Peyer's patch (tissue), 4 donors: ENCODE measurements around the gene GAST. TPM values are rescaled to one million over a fixed set of nuclear protein-coding genes. Genes with fewer than 3 reads are reported as not detected.

Experiments used
- DNase-seq, 3 donors: peaks; one replicate each; pipeline ENCODE4 v3.0.0-alpha.2; 2017 to 2019
- H3K27ac ChIP-seq, 4 donors: fragments of 200-600 bp; sonication (generic); one replicate each; pipeline ENCODE4 v1.5.1; 2016 to 2019
- H3K27me3 ChIP-seq, 2 donors: fragments of 200-600 bp; sonication (generic); one replicate each; pipeline ENCODE4 v1.5.1; 2019
- H3K36me3 ChIP-seq, 3 donors: fragments of 200-600 bp; sonication (generic); one replicate each; pipeline ENCODE4 v1.5.1; 2016 to 2019
- H3K4me1 ChIP-seq, 4 donors: fragments of 200-600 bp; sonication (generic); one replicate each; pipeline ENCODE4 v1.5.1; 2016 to 2019
- H3K4me3 ChIP-seq, 4 donors: fragments of 200-600 bp; sonication (generic); 1 replicate in 3 of 4; 2 replicates in 1 of 4; pipeline ENCODE4 v1.5.1; 2016 to 2019; ENCODE audit warnings: mild to moderate bottlenecking in 1 of 4
- H3K9me3 ChIP-seq, 4 donors: fragments of 200-600 bp; sonication (generic); one replicate each; pipeline ENCODE4 v1.5.1; 2016 to 2019; ENCODE audit warnings: mild to moderate bottlenecking in 1 of 4
- CTCF ChIP-seq, 6 experiments: fragments of 450-650 bp in 4 of 6; fragments of 200-600 bp in 2 of 6; sonication (generic) in 1 of 6; IDR thresholded peaks; one replicate each; pipeline ENCODE4 v1.5.1; 2017 to 2019; ENCODE audit warnings: antibody characterized with exemption in 6 of 6, mild to moderate bottlenecking in 3 of 6, moderate library complexity in 1 of 6
- POLR2A ChIP-seq, 2 donors: fragments of 450-650 bp; IDR thresholded peaks; one replicate each; pipeline ENCODE4 v1.5.1; 2017; ENCODE audit warnings: antibody characterized with exemption in 2 of 2, mild to moderate bottlenecking in 2 of 2, moderate library complexity in 2 of 2
- total RNA-seq, 4 donors: library from RNA; depleted of rRNA; stranded (reverse); fragments of >200 nt; gene quantifications; one replicate each; pipeline ENCODE4 v1.1.0, GENCODE V29; 2016

GAST gene
- total RNA-seq, 4 donors from 2014 or later, result not detected

GRCh38 chr17:41710472-41711090 lies 1.6 kb upstream of the GAST start:
- Histone ChIP-seq H3K36me3 (no peaks in the 10 kb centered on the region), H3K27ac (no peak overlapping the region), H3K9me3 (no peaks in the 10 kb centered on the region), H3K4me3 (no peak overlapping the region), H3K27me3 (no peaks in the 10 kb centered on the region), H3K4me1 (no peaks in the 10 kb centered on the region)
- TF ChIP-seq POLR2A (IDR thresholded peaks at IDR 0.05) (no peak), CTCF (IDR thresholded peaks at IDR 0.05) (no peak)
- DNase-seq, result no peak

GRCh38 chr17:41717408-41718286 lies 5.5 kb downstream of the GAST start:
- Histone ChIP-seq H3K27me3 (no peaks in the 10 kb centered on the region), H3K4me1 (no peaks in the 10 kb centered on the region), H3K36me3 (no peaks in the 10 kb centered on the region), H3K4me3 (no peak overlapping the region), H3K27ac (no peak overlapping the region), H3K9me3 (no peaks in the 10 kb centered on the region)
- TF ChIP-seq POLR2A (IDR thresholded peaks at IDR 0.05), result no peak
- no peak for TF ChIP-seq CTCF (IDR thresholded peaks at IDR 0.05)
- no peak for DNase-seq

- no peak for DNase-seq
- Histone ChIP-seq H3K4me1 (no peaks in the 10 kb centered on the region), H3K9me3 (no peaks in the 10 kb centered on the region), H3K36me3 (no peaks in the 10 kb centered on the region), H3K27ac (no peak overlapping the region), H3K27me3 (no peaks in the 10 kb centered on the region), H3K4me3 (no peak overlapping the region)
- TF ChIP-seq CTCF (IDR thresholded peaks at IDR 0.05) (no peak), POLR2A (IDR thresholded peaks at IDR 0.05) (no peak)
Observed at GRCh38 chr17:41718287-41718645, 6.1 kb downstream of the GAST start.

GRCh38 chr17:41722231-41722630 lies 10.1 kb downstream of the GAST start:
- DNase-seq, result no peak
- Histone ChIP-seq H3K4me3 (no peak overlapping the region), H3K9me3 (no peaks in the 10 kb centered on the region), H3K27me3 (no peaks in the 10 kb centered on the region), H3K4me1 (no peaks in the 10 kb centered on the region), H3K36me3 (no peaks in the 10 kb centered on the region), H3K27ac (no peak overlapping the region)
- no peak for TF ChIP-seq POLR2A (IDR thresholded peaks at IDR 0.05)
- no peak for TF ChIP-seq CTCF (IDR thresholded peaks at IDR 0.05)

GRCh38 chr17:41723801-41724475 lies 11.8 kb downstream of the GAST start:
- TF ChIP-seq CTCF (IDR thresholded peaks at IDR 0.05) (no peak), POLR2A (IDR thresholded peaks at IDR 0.05) (no peak)
- no peak overlapping the region for H3K27ac ChIP-seq
- no peaks in the 10 kb centered on the region for H3K9me3 ChIP-seq
- no peaks in the 10 kb centered on the region for H3K27me3 ChIP-seq
- H3K4me1 ChIP-seq, result no peaks in the 10 kb centered on the region
- H3K36me3 ChIP-seq, result no peaks in the 10 kb centered on the region
- H3K4me3 ChIP-seq, result no peak overlapping the region
- DNase-seq, result no peak
